ENCODE data around the gene ACSM2B.
"Not testable (repeated sequence)": the region's sequence is repeated elsewhere in the genome, so short reads cannot be mapped to it uniquely, and the experiment has no call there.

The ACSM2B gene

GRCh38 chr16:20610892-20611349 is 34.8 kb upstream of the ACSM2B start:
- no peaks in the 10 kb centered on the region for H3K4me1 Mint-ChIP-seq

GRCh38 chr16:20610211-20610891 is 34.2 kb upstream of the ACSM2B start:
- ATAC-seq = no peak
- Mint-ChIP-seq H3K9me3 (peaks cover 4% of the 10 kb centered on the region), H3K36me3 (ENCODE audit: low read depth) (no peaks in the 10 kb centered on the region), H3K27ac (no peak overlapping the region), H3K4me1 (no peaks in the 10 kb centered on the region), H3K27me3 (peaks cover 25% of the 10 kb centered on the region), H3K4me3 (no peak overlapping the region)
- no peak for DNase-seq

More at GRCh38 chr16:20610892-20611349, 34.8 kb upstream of the ACSM2B start:
- H3K4me3 Mint-ChIP-seq = no peak overlapping the region
- H3K9me3 Mint-ChIP-seq = no peaks in the 10 kb centered on the region
- H3K27ac Mint-ChIP-seq = no peak overlapping the region
- H3K27me3 Mint-ChIP-seq = peaks cover 25% of the 10 kb centered on the region
- peak; percentile 18 for ATAC-seq
- no peak for DNase-seq
- H3K36me3 Mint-ChIP-seq (ENCODE audit: low read depth) = no peaks in the 10 kb centered on the region

- not testable (repeated sequence) for H3K27ac Mint-ChIP-seq; H3K4me3 Mint-ChIP-seq; H3K4me1 Mint-ChIP-seq; ATAC-seq; H3K36me3 Mint-ChIP-seq (ENCODE audit: low read depth); DNase-seq; H3K9me3 Mint-ChIP-seq; H3K27me3 Mint-ChIP-seq
Measured at GRCh38 chr16:20602205-20602604, 26.0 kb upstream of the ACSM2B start.

- H3K9me3 Mint-ChIP-seq; ATAC-seq; H3K27ac Mint-ChIP-seq; H3K36me3 Mint-ChIP-seq (ENCODE audit: low read depth); H3K27me3 Mint-ChIP-seq; DNase-seq; H3K4me1 Mint-ChIP-seq; H3K4me3 Mint-ChIP-seq: not testable (repeated sequence)
Measured at GRCh38 chr16:20599475-20599874, 23.3 kb upstream of the ACSM2B start.

DNA sequence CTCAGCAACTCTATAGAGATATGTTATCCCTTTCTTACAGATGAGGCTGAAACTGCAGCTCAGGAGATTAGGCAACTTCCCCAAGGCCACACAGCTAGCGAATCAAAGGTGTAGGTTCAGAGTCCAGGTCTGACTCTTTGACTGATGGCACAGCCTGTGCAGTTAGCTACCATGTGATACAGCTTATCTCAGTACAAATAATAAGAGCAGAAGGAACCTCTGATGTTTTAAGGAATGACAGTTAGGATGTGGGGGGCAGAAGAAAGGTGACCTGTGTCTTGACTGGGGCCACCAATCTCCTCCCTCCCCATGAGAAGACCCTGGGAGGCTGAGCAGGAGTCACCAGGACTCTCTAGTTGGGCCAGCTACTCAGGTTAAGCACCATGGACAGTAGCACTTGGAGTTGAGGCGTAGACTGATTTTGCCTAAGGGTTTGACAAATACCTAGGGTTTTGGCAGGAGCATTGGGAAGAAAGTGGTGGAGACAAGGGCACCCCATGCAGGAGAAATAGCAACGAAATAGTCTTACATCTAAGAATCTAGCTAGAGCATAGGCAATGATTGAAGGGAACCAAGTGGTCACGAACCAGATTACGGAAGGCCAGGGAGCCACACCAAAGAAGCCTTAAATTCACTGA is 22.8 kb upstream of the ACSM2B start:
- no peaks in the 10 kb centered on the region for H3K4me1 Mint-ChIP-seq
- H3K9me3 Mint-ChIP-seq = no peaks in the 10 kb centered on the region
- H3K27ac Mint-ChIP-seq = no peak overlapping the region
- DNase-seq (no peak), ATAC-seq (no peak)
- peaks cover 2% of the 10 kb centered on the region for H3K27me3 Mint-ChIP-seq
- H3K4me3 Mint-ChIP-seq = no peak overlapping the region
- H3K36me3 Mint-ChIP-seq (ENCODE audit: low read depth) = no peaks in the 10 kb centered on the region

DNA sequence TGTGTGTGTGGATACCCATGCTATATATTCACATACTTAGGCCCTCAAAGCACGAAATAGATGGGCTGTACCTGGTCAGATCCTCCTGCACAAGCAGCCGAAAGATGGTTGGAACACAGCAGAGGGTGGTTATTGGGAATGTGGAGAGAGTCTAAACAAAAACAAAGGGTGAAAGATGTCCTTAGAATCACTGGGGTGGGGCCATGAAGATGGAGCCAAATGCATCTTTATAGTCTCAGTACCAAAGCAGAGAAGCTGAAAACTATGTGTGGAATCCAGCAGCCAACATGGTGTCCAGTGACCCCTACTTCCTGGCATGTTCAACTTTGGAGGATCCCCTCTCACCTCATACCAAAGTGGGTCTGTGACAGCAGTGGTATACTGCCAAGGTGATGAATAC is 19.5 kb upstream of the ACSM2B start:
- not testable (repeated sequence) for DNase-seq; H3K9me3 Mint-ChIP-seq; H3K4me3 Mint-ChIP-seq; H3K4me1 Mint-ChIP-seq; ATAC-seq; H3K27me3 Mint-ChIP-seq; H3K36me3 Mint-ChIP-seq (ENCODE audit: low read depth); H3K27ac Mint-ChIP-seq

DNA sequence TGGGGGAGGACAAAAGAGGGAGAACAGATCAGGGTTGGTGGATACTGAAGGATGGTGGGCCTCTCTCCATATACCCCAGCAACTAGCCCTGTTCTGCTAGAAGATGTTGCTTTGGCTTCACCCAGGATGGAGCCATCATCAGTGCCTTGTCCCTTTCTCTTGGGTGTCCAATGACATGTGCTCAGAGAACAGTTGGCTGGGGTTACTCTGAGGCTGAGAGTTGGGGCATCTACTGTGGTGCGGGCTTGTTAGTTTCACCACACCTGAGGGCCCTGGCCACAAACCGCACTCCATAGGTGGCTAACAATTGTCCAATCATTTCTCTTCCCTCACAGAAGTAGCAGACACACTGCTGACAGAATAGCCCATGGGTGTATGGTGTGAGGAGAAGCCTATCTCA is 18.9 kb upstream of the ACSM2B start:
- not testable (repeated sequence) for H3K27me3 Mint-ChIP-seq, ATAC-seq, H3K4me1 Mint-ChIP-seq

GRCh38 chr16:20592780-20593179 is 16.6 kb upstream of the ACSM2B start:
- not testable (repeated sequence) for ATAC-seq; H3K27ac Mint-ChIP-seq; DNase-seq; H3K4me3 Mint-ChIP-seq; H3K27me3 Mint-ChIP-seq; H3K36me3 Mint-ChIP-seq (ENCODE audit: low read depth); H3K4me1 Mint-ChIP-seq; H3K9me3 Mint-ChIP-seq

More for the DNA sequence above, 18.9 kb upstream of the ACSM2B start:
- not testable (repeated sequence) for H3K36me3 Mint-ChIP-seq (ENCODE audit: low read depth); DNase-seq; H3K27ac Mint-ChIP-seq; H3K4me3 Mint-ChIP-seq; H3K9me3 Mint-ChIP-seq

- not testable (repeated sequence) for H3K27ac Mint-ChIP-seq, ATAC-seq
Measured at GRCh38 chr16:20589486-20589885, 13.3 kb upstream of the ACSM2B start.

GRCh38 chr16:20587645-20588074 is 11.5 kb upstream of the ACSM2B start:
- not testable (repeated sequence) for H3K27ac Mint-ChIP-seq; H3K4me1 Mint-ChIP-seq; DNase-seq; ATAC-seq; H3K36me3 Mint-ChIP-seq (ENCODE audit: low read depth); H3K4me3 Mint-ChIP-seq; H3K9me3 Mint-ChIP-seq; H3K27me3 Mint-ChIP-seq

More at GRCh38 chr16:20589486-20589885, 13.3 kb upstream of the ACSM2B start:
- not testable (repeated sequence) for DNase-seq; H3K4me3 Mint-ChIP-seq; H3K9me3 Mint-ChIP-seq; H3K36me3 Mint-ChIP-seq (ENCODE audit: low read depth); H3K4me1 Mint-ChIP-seq; H3K27me3 Mint-ChIP-seq

- H3K36me3 Mint-ChIP-seq (ENCODE audit: low read depth); H3K9me3 Mint-ChIP-seq; H3K27ac Mint-ChIP-seq; H3K4me1 Mint-ChIP-seq; ATAC-seq; H3K4me3 Mint-ChIP-seq; DNase-seq; H3K27me3 Mint-ChIP-seq: not testable (repeated sequence)
Measured at GRCh38 chr16:20586716-20587115, 10.5 kb upstream of the ACSM2B start.

- DNase-seq; H3K27ac Mint-ChIP-seq; H3K4me3 Mint-ChIP-seq; ATAC-seq; H3K27me3 Mint-ChIP-seq; H3K36me3 Mint-ChIP-seq (ENCODE audit: low read depth); H3K9me3 Mint-ChIP-seq; H3K4me1 Mint-ChIP-seq: not testable (repeated sequence)
Measured at GRCh38 chr16:20586112-20586511, 9.9 kb upstream of the ACSM2B start.

- not testable (repeated sequence) for H3K4me1 Mint-ChIP-seq; H3K36me3 Mint-ChIP-seq (ENCODE audit: low read depth); DNase-seq; H3K9me3 Mint-ChIP-seq; H3K27me3 Mint-ChIP-seq; H3K4me3 Mint-ChIP-seq; ATAC-seq; H3K27ac Mint-ChIP-seq
Measured at GRCh38 chr16:20580487-20581259, 4.5 kb upstream of the ACSM2B start.

DNA sequence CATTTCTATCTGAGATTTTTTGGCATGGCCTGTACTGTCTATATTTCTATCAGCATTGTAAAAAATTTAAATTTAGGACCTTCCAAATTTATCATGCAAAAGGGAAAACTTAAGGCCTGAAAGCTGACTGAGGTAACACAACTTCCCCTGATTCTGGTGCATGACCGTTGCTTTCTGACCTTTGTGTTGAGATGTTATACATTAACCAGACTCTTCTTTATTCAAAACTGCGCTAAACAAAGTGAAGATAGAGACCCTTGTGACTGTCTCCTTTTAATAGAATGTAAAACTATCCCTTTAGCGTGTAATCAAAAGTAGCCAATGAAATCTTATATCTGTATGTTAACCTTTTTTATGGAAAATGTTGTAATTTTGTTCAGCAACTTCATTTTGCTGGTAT is 1.9 kb upstream of the ACSM2B start:
- not testable (repeated sequence) for H3K9me3 Mint-ChIP-seq; H3K27ac Mint-ChIP-seq; DNase-seq; ATAC-seq; H3K36me3 Mint-ChIP-seq (ENCODE audit: low read depth); H3K4me3 Mint-ChIP-seq; H3K27me3 Mint-ChIP-seq; H3K4me1 Mint-ChIP-seq
